H9 (cell line): ENCODE results near the gene KDM5B. TPM values are rescaled to one million over a fixed set of nuclear protein-coding genes. Genes with fewer than 3 reads are reported as not detected.

Experiments
- DNase-seq: peaks from one replicate; pipeline ENCODE4 v3.0.0-alpha.2; 2017
- H2AFZ ChIP-seq: one replicate; pipeline ENCODE4 v1.6.1; 2013; ENCODE audit warnings: mild to moderate bottlenecking, low read length, control low read depth, moderate library complexity
- H2AK5ac ChIP-seq: 2 replicates; pipeline ENCODE4 v1.6.1; 2013; ENCODE audit warnings: low read length, control low read depth, mixed read lengths; ENCODE audit not compliant: insufficient read length
- H2BK120ac ChIP-seq: one replicate; pipeline ENCODE4 v1.6.1; 2013; ENCODE audit warnings: low read depth, mild to moderate bottlenecking, low read length, control low read depth, inconsistent platforms; ENCODE audit not compliant: poor library complexity, severe bottlenecking
- H2BK12ac ChIP-seq: 2 replicates; pipeline ENCODE4 v1.6.1; 2013; ENCODE audit warnings: low read length, control low read depth, mixed read lengths, low read depth; ENCODE audit not compliant: insufficient read length
- H2BK15ac ChIP-seq: 2 replicates; pipeline ENCODE4 v1.6.1; 2013; ENCODE audit warnings: low read depth, low read length, control low read depth
- H2BK20ac ChIP-seq: one replicate; pipeline ENCODE4 v1.6.1; 2013; ENCODE audit warnings: low read depth, mild to moderate bottlenecking, low read length, control low read depth, inconsistent platforms; ENCODE audit not compliant: poor library complexity, severe bottlenecking
- H2BK5ac ChIP-seq: 2 replicates; pipeline ENCODE4 v1.6.1; 2013; ENCODE audit warnings: low read length, control low read depth, mixed read lengths; ENCODE audit not compliant: insufficient read length
- H3K14ac ChIP-seq: 2 replicates; pipeline ENCODE4 v1.6.1; 2013; ENCODE audit warnings: low read length, control low read depth; ENCODE audit not compliant: insufficient read depth
- H3K18ac ChIP-seq: 2 replicates; pipeline ENCODE4 v1.6.1; 2013; ENCODE audit warnings: low read depth, mild to moderate bottlenecking, mixed read lengths, low read length, control low read depth; ENCODE audit not compliant: insufficient read length
- H3K23ac ChIP-seq: 2 replicates; pipeline ENCODE4 v1.6.1; 2013; ENCODE audit warnings: low read length, control low read depth, mixed read lengths, low read depth; ENCODE audit not compliant: insufficient read length
- H3K23me2 ChIP-seq: 2 replicates; pipeline ENCODE4 v1.6.1; 2013; ENCODE audit warnings: low read depth, mild to moderate bottlenecking, mixed read lengths, low read length, control low read depth; ENCODE audit not compliant: insufficient read length, poor library complexity, severe bottlenecking
- H3K27ac ChIP-seq: 2 replicates; pipeline ENCODE4 v1.5.1; 2013; ENCODE audit warnings: low read length, control low read depth, mixed read lengths, low read depth; ENCODE audit not compliant: insufficient read length
- H3K27me3 ChIP-seq: 2 replicates; pipeline ENCODE4 v1.6.1; 2013; ENCODE audit warnings: low read length, control low read depth, inconsistent platforms; ENCODE audit not compliant: insufficient read depth
- H3K4ac ChIP-seq: 2 replicates; pipeline ENCODE4 v1.6.1; 2013; ENCODE audit warnings: low read depth, mild to moderate bottlenecking, control low read depth, inconsistent platforms, low read length, moderate library complexity
- H3K4me1 ChIP-seq: 2 replicates; pipeline ENCODE4 v1.6.1; 2013; ENCODE audit warnings: low read length, control low read depth, inconsistent platforms; ENCODE audit not compliant: insufficient read depth
- H3K4me2 ChIP-seq: 2 replicates; pipeline ENCODE4 v1.6.1; 2013; ENCODE audit warnings: low read length, control low read depth, mixed read lengths; ENCODE audit not compliant: insufficient read length, insufficient read depth
- H3K56ac ChIP-seq: 2 replicates; pipeline ENCODE4 v1.6.1; 2013; ENCODE audit warnings: low read depth, mild to moderate bottlenecking, mixed read lengths, low read length, control low read depth; ENCODE audit not compliant: insufficient read length
- H3K79me1 ChIP-seq: 2 replicates; pipeline ENCODE4 v1.6.1; 2013; ENCODE audit warnings: low read depth, mild to moderate bottlenecking, moderate library complexity, low read length, control low read depth, inconsistent platforms; ENCODE audit not compliant: insufficient read depth, poor library complexity, severe bottlenecking
- H3K79me2 ChIP-seq: 2 replicates; pipeline ENCODE4 v1.6.1; 2013; ENCODE audit warnings: low read length, control low read depth, inconsistent platforms; ENCODE audit not compliant: insufficient read depth
- H3K9ac ChIP-seq: 2 replicates; pipeline ENCODE4 v1.6.1; 2013; ENCODE audit warnings: low read length, control low read depth, mixed read lengths; ENCODE audit not compliant: insufficient read length; ENCODE audit errors: extremely low read depth
- H3K9me3 ChIP-seq: one replicate; pipeline ENCODE4 v1.6.1; 2013; ENCODE audit warnings: low read depth, low read length, inconsistent platforms; ENCODE audit not compliant: control insufficient read depth
- H3T11ph ChIP-seq: one replicate; pipeline ENCODE4 v1.6.1; 2013; ENCODE audit warnings: mild to moderate bottlenecking, low read length, control low read depth, inconsistent platforms
- H4K20me1 ChIP-seq: one replicate; pipeline ENCODE4 v1.6.1; 2013; ENCODE audit not compliant: control insufficient read depth, insufficient read length, insufficient read depth
- H4K5ac ChIP-seq: 2 replicates; pipeline ENCODE4 v1.6.1; 2013; ENCODE audit warnings: low read depth, mild to moderate bottlenecking, mixed read lengths, low read length, control low read depth; ENCODE audit not compliant: insufficient read length
- H4K8ac ChIP-seq: replicated peaks from 2 replicates; pipeline ENCODE4 v1.6.1; 2013; ENCODE audit warnings: low read length, control low read depth, mixed read lengths, low read depth; ENCODE audit not compliant: insufficient read length
- H4K91ac ChIP-seq: 2 replicates; pipeline ENCODE4 v1.6.1; 2013; ENCODE audit warnings: low read depth, mild to moderate bottlenecking, moderate library complexity, mixed read lengths, low read length, control low read depth; ENCODE audit not compliant: insufficient read length
- H3K27ac Mint-ChIP-seq, 3 experiments: 2 replicates in 2 of 3; 3 replicates in 1 of 3; pipeline ENCODE4 v1.8.0; 2020 to 2021; ENCODE audit warnings: mixed read lengths in 3 of 3, mild to moderate bottlenecking in 1 of 3, moderate library complexity in 1 of 3
- H3K27me3 Mint-ChIP-seq: 2 replicates; pipeline ENCODE4 v1.8.0; 2021; ENCODE audit warnings: low read depth, mild to moderate bottlenecking, moderate library complexity, mixed read lengths
- H3K36me3 Mint-ChIP-seq, 3 experiments: 2 replicates in 2 of 3; 3 replicates in 1 of 3; pipeline ENCODE4 v1.8.0; 2020 to 2021; ENCODE audit warnings: low read depth in 3 of 3, mixed read lengths in 3 of 3; ENCODE audit not compliant: insufficient read depth in 1 of 3
- H3K4me1 Mint-ChIP-seq, 2 experiments: 2 replicates each; pipeline ENCODE4 v1.8.0; 2020; ENCODE audit warnings: mixed read lengths in 2 of 2
- H3K4me3 Mint-ChIP-seq, 2 experiments: 2 replicates in 1 of 2; 3 replicates in 1 of 2; pipeline ENCODE4 v1.8.0; 2020 to 2021; ENCODE audit warnings: mild to moderate bottlenecking in 2 of 2, mixed read lengths in 2 of 2, moderate library complexity in 1 of 2
- H3K9me3 Mint-ChIP-seq, 2 experiments: 2 replicates in 1 of 2; 3 replicates in 1 of 2; pipeline ENCODE4 v1.8.0; 2020; ENCODE audit warnings: mild to moderate bottlenecking in 2 of 2, mixed read lengths in 2 of 2, moderate library complexity in 1 of 2
- CTCF ChIP-seq: fragments of 200-600 bp; sonication (generic); conservative IDR thresholded peaks from 3 replicates; pipeline ENCODE4 v1.8.0; 2021; ENCODE audit warnings: antibody characterized with exemption, mild to moderate bottlenecking
- WGBS: extraction: QIAGEN DNeasy Blood & Tissue Kit; methylation state at CpG from one replicate; pipeline ENCODE4 v1.1.7; 2013; ENCODE audit warnings: missing lambda C conversion rate, low lambda C conversion rate, mixed read lengths; ENCODE audit not compliant: insufficient read length; ENCODE audit errors: extremely low coverage; 5-methylcytosine and 5-hydroxymethylcytosine counted together
- total RNA-seq: library from RNA; stranded (reverse); gene quantifications from 2 replicates; pipeline ENCODE4 v1.2.1, GENCODE V29; 2021

KDM5B gene
- total RNA-seq, 1 experiment from 2014 or later, result 210 TPM

GRCh38 chr1:202682477-202682876 lies 125.7 kb downstream of the KDM5B start:
- no CpG with 5 or more reads among the region's 9 CpGs for WGBS
- Histone ChIP-seq H4K5ac (no peak overlapping the region), H2AK5ac (no peak overlapping the region), H2BK5ac (no peak overlapping the region), H3K27me3 (no peaks in the 10 kb centered on the region), H3K9me3 (no peaks in the 10 kb centered on the region), H4K91ac (no peak overlapping the region), H4K8ac (no peak overlapping the region), H3K9ac (no peak overlapping the region), H2BK120ac (no peak overlapping the region), H3K27ac (no peak overlapping the region), H2BK12ac (no peak overlapping the region), H3K18ac (no peak overlapping the region), H2BK20ac (no peak overlapping the region), H3K79me2 (no peaks in the 10 kb centered on the region), H3K23ac (no peak overlapping the region), H3K4ac (no peak overlapping the region), H3K14ac (no peak overlapping the region), H3K23me2 (no peaks in the 10 kb centered on the region), H2AFZ (no peak overlapping the region), H3K4me1 (peaks cover 4% of the 10 kb centered on the region; the same call in 1 of the 2 replicates), H3K56ac (no peak overlapping the region), H4K20me1 (no peaks in the 10 kb centered on the region), H3K79me1 (no peaks in the 10 kb centered on the region), H3T11ph (no peak overlapping the region), H3K4me2 (no peak overlapping the region), H2BK15ac (no peak overlapping the region)
- Mint-ChIP-seq H3K4me3 (no peak overlapping the region), H3K27ac (no peak overlapping the region), H3K9me3 (peaks cover 0 to 4% of the 10 kb centered on the region in 2 experiments; a peak in 3 of 5 replicates), H3K27me3 (0 out of 2 replicates have a peak, but pooled peaks cover under 1% of the 10 kb centered on the region), H3K36me3 (peaks cover 3 to 5% (median 5%) of the 10 kb centered on the region in 3 experiments; a peak in 4 of 7 replicates), H3K4me1 (peaks cover 20 to 51% of the 10 kb centered on the region in 2 experiments)
- no peak for DNase-seq
- no peak for TF ChIP-seq CTCF
